Forelimb muscle (tissue), 1 donor: ENCODE measurements around the gene CEP97. TPM values are rescaled to one million over a fixed set of nuclear protein-coding genes. Genes with fewer than 3 reads are reported as not detected.
"Not testable (repeated sequence)": the region's sequence is repeated elsewhere in the genome, so short reads cannot be mapped to it uniquely, and the experiment has no call there.

Source experiments
- DNase-seq: peaks from one replicate; pipeline ENCODE4 v3.0.0-alpha.2; 2013; ENCODE audit warnings: low read depth
- polyA plus RNA-seq: library from polyadenylated mRNA; unstranded; fragments of 120-200 nt; gene quantifications from one replicate; pipeline ENCODE4 v1.2.1, GENCODE V29; 2013; ENCODE audit not compliant: insufficient read length

Gene CEP97
- polyA plus RNA-seq, 1 donor, result 12.5 TPM

GRCh38 chr3:101701696-101702634 is 22.4 kb upstream of the CEP97 start:
- DNase-seq, result no peak

GRCh38 chr3:101702726-101703125 is 21.7 kb upstream of the CEP97 start:
- DNase-seq, result no peak

DNA sequence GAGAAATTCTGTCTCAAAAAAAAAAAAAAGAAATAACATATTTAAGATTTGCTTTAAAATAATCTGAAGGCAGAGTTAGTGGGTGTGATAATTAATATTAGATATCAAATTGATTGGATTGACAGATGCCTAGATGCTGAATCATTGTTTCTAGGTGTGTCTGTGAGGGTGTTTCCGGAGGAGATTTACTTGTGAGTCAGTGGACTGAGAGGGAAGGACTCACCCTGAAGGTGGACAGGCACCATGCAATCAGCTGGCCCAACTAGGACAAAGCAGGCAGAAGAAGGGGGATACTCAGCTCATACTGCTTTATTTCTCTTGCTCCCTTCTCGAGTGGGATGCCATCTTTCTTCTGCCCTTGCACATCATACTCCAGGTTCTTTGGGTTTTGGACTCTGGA is 21.2 kb upstream of the CEP97 start:
- DNase-seq, result no peak

GRCh38 chr3:101704639-101705038 is 19.8 kb upstream of the CEP97 start:
- DNase-seq, result not testable (repeated sequence)

DNA sequence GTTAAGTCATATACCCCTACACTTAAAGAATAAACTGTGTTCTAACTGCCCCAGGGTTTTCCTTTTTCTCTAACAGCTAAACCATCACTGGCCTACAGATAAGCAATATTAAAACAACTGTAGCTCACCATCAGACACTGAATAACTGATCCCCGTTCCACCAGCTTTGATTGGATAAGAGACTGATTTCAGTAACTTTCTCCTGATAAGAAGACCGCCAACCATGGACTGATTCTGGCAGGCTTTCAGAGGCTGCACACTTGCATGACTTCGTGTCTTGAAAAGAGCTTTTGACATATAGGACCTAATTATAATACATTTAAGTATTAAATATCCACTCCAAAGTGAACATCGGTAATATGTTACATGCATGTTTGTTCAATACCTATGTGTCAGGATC is 15.3 kb upstream of the CEP97 start:
- no peak for DNase-seq

DNA sequence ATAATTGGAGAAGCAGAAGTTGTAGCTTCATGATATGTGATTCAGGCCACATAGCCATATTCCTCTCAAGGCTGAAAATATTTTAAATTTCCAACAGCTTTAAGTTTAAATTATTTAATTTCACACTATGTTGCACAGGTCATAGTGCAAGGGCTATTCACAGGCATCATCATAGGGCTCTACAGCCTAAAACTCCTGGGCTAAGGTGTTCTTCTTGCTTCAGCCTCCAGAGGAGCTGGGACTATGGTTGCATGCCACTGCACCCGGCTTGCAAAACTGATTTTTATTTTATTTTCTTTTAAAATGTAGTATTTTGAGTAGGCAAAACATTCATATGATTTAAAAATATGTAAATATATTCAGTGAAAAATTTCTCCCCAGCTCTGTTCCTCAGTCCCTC is 6.0 kb upstream of the CEP97 start:
- DNase-seq, result no peak

GRCh38 chr3:101719604-101720185 is 4.7 kb upstream of the CEP97 start:
- no peak for DNase-seq

DNA sequence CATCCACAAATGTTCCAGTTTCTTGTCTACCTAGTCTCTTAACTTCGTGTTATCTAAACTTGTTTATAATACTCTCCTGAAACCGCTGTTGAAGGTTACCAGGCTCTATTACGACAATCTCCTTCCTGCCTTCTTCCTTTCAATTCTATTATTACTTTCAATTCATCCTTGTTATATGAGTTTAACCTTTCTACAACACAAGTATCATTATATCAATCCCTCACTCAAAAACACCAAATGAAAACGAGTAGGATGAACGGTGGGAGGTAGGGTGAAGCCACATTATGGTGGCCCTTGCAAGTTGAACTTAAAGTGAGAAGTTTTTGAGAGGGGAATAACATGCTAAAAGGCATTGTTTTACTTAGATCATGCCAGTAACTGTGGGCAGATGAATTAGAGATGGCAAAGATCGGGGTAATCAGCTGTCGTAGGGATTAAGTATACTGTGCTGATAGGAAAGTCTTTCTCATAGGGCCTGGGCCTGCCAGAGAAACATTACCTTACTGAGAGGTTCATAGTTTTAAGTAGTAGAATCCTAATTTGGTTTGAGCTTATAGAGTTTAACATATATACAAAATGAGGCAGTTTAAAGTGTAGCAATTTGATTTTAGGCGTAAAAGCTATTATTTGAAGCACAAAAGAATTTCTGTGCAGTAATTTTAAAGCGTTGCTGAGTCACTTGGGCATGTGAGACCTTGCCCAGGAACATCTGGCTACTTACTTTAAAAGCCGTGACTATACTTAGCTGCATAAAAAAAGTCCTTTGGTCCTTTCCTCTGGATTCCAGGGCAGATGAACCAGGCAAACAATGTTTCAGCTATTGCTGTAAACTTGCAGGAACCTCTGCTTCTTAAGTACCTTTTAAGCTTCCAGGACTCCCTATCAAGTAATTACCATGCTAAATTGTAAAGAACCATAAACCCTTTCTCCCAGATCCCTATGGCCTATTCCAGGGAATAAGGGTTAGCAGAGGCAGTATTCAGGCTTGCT is 3.3 kb upstream of the CEP97 start:
- no peak for DNase-seq

GRCh38 chr3:101722394-101723173 is 1.8 kb upstream of the CEP97 start:
- no peak for DNase-seq

GRCh38 chr3:101725194-101725889 is 928 bp downstream of the CEP97 start:
- no peak for DNase-seq

- no peak for DNase-seq
Observed at GRCh38 chr3:101725890-101726275, 1.5 kb downstream of the CEP97 start.

- no peak for DNase-seq
Observed at GRCh38 chr3:101729586-101729985, 5.2 kb downstream of the CEP97 start.

DNA sequence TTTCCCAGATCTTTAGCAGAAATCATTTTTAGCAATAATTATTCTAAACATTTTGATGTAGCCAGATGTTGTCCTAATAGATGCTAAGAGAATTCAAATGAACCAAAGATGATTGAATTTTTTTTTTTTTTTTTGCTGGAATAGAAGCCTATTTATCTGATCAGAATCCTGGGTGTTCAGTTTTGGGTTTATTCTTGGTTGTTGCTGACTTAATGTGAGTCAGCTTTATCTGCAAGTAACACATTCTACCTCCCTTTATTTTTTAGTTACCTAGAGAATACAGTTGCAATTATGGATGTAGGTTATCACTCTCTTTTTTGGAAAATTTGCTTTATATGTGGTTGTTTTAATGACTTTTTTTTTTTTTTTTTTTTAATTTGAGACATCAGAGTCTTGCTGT is 6.4 kb downstream of the CEP97 start:
- DNase-seq, result no peak

GRCh38 chr3:101732240-101732641 is 7.8 kb downstream of the CEP97 start:
- DNase-seq, result no peak

DNA sequence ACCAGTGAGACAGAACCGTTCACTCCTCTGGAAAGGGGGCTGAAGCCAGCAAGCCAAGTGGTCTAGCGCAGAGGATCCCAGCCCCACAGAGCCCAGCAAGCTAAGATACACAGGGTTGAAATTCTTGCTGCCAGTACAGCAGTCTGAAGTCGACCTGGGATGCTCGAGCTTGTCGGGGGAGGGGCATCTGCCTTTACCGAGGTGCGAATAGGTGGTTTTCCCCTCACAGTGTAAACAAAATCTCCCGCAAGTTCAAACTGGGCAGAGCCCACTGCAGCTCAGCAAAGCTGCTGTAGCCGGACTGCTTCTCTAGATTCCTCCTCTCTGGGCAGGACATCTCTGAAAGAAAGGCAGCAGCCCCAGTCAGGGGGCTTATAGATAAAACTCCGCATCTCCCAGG is 11.4 kb downstream of the CEP97 start:
- no peak for DNase-seq

GRCh38 chr3:101741914-101742313 is 17.5 kb downstream of the CEP97 start:
- not testable (repeated sequence) for DNase-seq

- DNase-seq, result no peak
Observed at GRCh38 chr3:101744811-101745210, 20.4 kb downstream of the CEP97 start.

DNA sequence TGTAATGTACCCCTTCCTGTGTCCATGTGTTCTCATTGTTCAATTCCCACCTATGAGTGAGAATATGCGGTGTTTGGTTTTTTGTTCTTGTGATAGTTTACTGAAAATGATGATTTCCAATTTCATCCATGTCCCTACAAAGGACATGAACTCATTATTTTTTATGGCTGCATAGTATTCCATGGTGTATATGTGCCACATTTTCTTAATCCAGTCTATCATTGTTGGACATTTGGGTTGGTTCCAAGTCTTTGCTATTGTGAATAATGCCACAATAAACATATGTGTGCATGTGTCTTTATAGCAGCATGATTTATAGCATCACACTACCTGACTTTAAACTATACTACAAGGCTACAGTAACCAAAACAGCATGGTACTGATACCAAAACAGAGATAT is 21.5 kb downstream of the CEP97 start:
- DNase-seq, result not testable (repeated sequence)

DNA sequence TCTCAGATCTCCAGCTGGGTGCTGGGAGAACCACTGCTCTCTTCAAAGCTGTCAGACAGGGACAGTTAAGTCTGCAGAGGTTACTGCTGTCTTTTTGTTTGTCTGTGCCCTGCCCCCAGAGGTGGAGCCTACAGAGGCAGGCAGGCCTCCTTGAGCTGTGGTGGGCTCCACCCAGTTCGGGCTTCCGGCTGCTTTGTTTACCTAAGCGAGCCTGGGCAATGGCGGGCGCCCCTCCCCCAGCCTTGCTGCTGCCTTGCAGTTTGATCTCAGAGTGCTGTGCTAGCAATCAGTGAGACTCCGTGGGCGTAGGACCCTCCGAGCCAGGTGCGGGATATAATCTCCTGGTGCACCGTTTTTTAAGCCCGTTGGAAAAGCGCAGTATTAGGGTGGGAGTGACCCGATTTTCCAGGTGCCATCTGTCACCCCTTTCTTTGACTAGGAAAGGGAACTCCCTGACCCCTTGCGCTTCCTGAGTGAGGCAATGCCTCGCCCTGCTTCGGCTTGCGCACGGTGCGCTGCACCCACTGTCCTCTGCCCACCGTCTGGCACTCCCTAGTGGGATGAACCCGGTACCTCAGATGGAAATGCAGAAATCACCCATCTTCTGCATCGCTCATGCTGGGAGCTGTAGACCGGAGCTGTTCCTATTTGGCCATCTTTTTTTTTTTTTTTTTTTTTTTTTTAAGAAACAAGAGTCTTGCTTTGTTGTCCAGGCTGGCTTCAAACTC is 29.1 kb downstream of the CEP97 start:
- not testable (repeated sequence) for DNase-seq

GRCh38 chr3:101758224-101758623 is 33.8 kb downstream of the CEP97 start:
- DNase-seq, result no peak
